HAP-1 (cell line): Measurements from ENCODE around the gene SPACA4.

Experiments
- DNase-seq, 2 experiments: peaks; one replicate each; pipeline ENCODE4 v3.0.0-alpha.2; 2016 to 2020; ENCODE audit warnings: low spot score in 2 of 2
- H3K27me3 ChIP-seq: fragments of 250-450 bp; sonication (Bioruptor Pico); 2 replicates; pipeline ENCODE4 v1.5.1; 2020; ENCODE audit warnings: low read depth, mild to moderate bottlenecking, moderate library complexity
- H3K36me3 ChIP-seq: fragments of 250-450 bp; sonication (Bioruptor Pico); replicated peaks from 2 replicates; pipeline ENCODE4 v1.5.1; 2020; ENCODE audit warnings: mild to moderate bottlenecking
- H3K4me1 ChIP-seq: fragments of 250-450 bp; sonication (Bioruptor Pico); 2 replicates; pipeline ENCODE4 v1.5.1; 2020; ENCODE audit warnings: mild to moderate bottlenecking
- H3K4me3 ChIP-seq: fragments of 250-450 bp; sonication (Bioruptor Pico); 2 replicates; pipeline ENCODE4 v1.5.1; 2020; ENCODE audit warnings: mild to moderate bottlenecking, moderate library complexity
- H3K9me3 ChIP-seq: fragments of 250-450 bp; sonication (Bioruptor Pico); 2 replicates; pipeline ENCODE4 v1.5.1; 2020; ENCODE audit warnings: mild to moderate bottlenecking, moderate library complexity
- in situ Hi-C: fragments of 300-500 bp; cut with MboI; formaldehyde crosslinking; loops from 3 replicates; pipeline ENCODE4 v1.14.3; 2020; ENCODE audit warnings: low sequenced_read_pairs, inconsistent platforms, mixed read lengths

SPACA4 gene

GRCh38 chr19:48618916-48619691 is 12.6 kb downstream of the SPACA4 start, which contains the start of the genes RPL18 and SPHK2:
Gene RPL18 (minus strand): TSS chr19:48619178. CDS start chr19:48619143, 35 bp downstream.
Gene SPHK2 (plus strand): TSS chr19:48619506. CDS start chr19:48620515, 1,009 bp downstream.
- peak within 1 kb of the TSS; percentile 96 for H3K4me3 ChIP-seq
- in situ Hi-C loops: no loop called here

GRCh38 chr19:48619692-48620585 is 13.4 kb downstream of the SPACA4 start:
- Histone ChIP-seq H3K27me3 (no peaks in the 10 kb centered on the region), H3K9me3 (no peaks in the 10 kb centered on the region), H3K4me3 (peak overlapping the region; percentile 96), H3K4me1 (peaks cover 30% of the 10 kb centered on the region), H3K36me3 (peaks cover 39% of the 10 kb centered on the region)
- no peak for DNase-seq
- in situ Hi-C loops: no loop called here

More at GRCh38 chr19:48618916-48619691, 12.6 kb downstream of the SPACA4 start, which contains the start of the genes RPL18 and SPHK2:
- Histone ChIP-seq H3K36me3 (peaks cover 44% of the 10 kb centered on the region), H3K4me1 (peaks cover 33% of the 10 kb centered on the region), H3K9me3 (no peaks in the 10 kb centered on the region), H3K27me3 (no peaks in the 10 kb centered on the region)
- DNase-seq: peak; percentile 97 to 98

GRCh38 chr19:48623556-48624066 is 17.1 kb downstream of the SPACA4 start:
- in situ Hi-C loops: no loop called here

GRCh38 chr19:48624067-48624594 is 17.6 kb downstream of the SPACA4 start:
- peaks cover 23% of the 10 kb centered on the region for H3K4me1 ChIP-seq
- peak; percentile 95 to 100 for DNase-seq
- in situ Hi-C loops: no loop called here

More at GRCh38 chr19:48623556-48624066, 17.1 kb downstream of the SPACA4 start:
- DNase-seq: no peak
- H3K27me3 ChIP-seq: no peaks in the 10 kb centered on the region
- peaks cover 23% of the 10 kb centered on the region for H3K4me1 ChIP-seq
- H3K9me3 ChIP-seq: no peaks in the 10 kb centered on the region
- peaks cover 6% of the 10 kb centered on the region for H3K36me3 ChIP-seq
- H3K4me3 ChIP-seq: peak overlapping the region; percentile 49

DNA sequence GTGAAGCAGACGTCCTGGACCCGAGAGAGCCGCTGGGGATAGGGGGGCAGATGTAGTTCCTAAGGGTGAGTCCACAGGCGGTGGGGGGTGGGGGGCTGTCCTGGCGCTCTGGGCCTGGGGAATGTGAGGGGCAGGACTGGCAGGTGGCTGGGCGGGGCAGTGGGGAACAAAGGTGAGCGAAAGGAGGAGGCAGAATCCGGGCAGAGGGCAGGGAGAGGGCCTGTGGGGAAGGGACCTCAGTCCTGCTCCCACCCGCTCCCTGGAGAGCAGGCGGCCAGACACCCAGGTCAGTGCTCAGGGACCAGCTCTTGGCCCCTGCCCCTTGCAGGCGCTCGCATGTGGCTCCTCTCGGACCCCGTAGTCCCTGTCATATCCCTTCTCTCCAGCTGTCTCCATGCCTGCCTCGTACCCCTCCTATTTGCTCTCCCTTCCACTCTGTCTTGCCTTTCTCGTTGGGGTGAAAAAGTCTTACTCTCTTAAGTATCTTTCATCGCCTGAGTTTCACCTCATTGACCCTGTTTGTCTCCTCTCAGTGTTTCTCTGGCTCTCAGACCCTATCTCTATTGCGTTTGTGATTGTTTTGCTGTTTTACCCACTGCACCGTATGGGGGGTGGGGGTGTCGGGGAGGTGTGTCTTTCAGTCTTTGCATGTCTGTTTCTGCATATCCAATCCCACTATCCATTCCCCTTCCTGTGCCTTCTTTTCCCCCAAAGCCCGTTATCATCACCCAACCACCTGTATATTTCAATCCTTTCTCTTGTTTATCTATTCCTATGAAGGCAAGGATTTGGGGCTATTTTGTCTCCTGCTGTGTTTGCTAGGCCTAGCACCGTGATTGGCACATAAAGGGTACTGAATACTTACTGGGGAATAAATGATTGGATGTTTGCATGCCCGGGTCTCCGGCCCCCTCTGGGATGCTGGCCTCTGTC is 18.5 kb downstream of the SPACA4 start:
- Histone ChIP-seq H3K27me3 (no peaks in the 10 kb centered on the region), H3K4me3 (peak overlapping the region; percentile 49), H3K36me3 (peaks cover 12% of the 10 kb centered on the region), H3K9me3 (no peaks in the 10 kb centered on the region), H3K4me1 (peaks cover 17% of the 10 kb centered on the region)
- in situ Hi-C loops: no loop called here
- DNase-seq: peak in 1 of 2 experiments; percentile 55

More at GRCh38 chr19:48624067-48624594, 17.6 kb downstream of the SPACA4 start:
- Histone ChIP-seq H3K36me3 (peaks cover 4% of the 10 kb centered on the region), H3K4me3 (peak overlapping the region; percentile 49), H3K27me3 (no peaks in the 10 kb centered on the region), H3K9me3 (no peaks in the 10 kb centered on the region)

- peaks cover 15% of the 10 kb centered on the region for H3K4me1 ChIP-seq
- in situ Hi-C loops: no loop called here
- H3K36me3 ChIP-seq: peaks cover 20% of the 10 kb centered on the region
- H3K9me3 ChIP-seq: no peaks in the 10 kb centered on the region
- no peaks in the 10 kb centered on the region for H3K27me3 ChIP-seq
- H3K4me3 ChIP-seq: no peak overlapping the region
- no peak for DNase-seq
Observed at GRCh38 chr19:48625891-48626327, 19.4 kb downstream of the SPACA4 start.

GRCh38 chr19:48627201-48627864 is 20.8 kb downstream of the SPACA4 start:
- in situ Hi-C loops: no loop called here

GRCh38 chr19:48627865-48628314 is 21.3 kb downstream of the SPACA4 start:
- DNase-seq: no peak
- H3K4me3 ChIP-seq: no peak overlapping the region
- in situ Hi-C loops: no loop called here
- no peaks in the 10 kb centered on the region for H3K9me3 ChIP-seq
- H3K27me3 ChIP-seq: no peaks in the 10 kb centered on the region
- peaks cover 15% of the 10 kb centered on the region for H3K4me1 ChIP-seq
- H3K36me3 ChIP-seq: peaks cover 36% of the 10 kb centered on the region

More at GRCh38 chr19:48627201-48627864, 20.8 kb downstream of the SPACA4 start:
- Histone ChIP-seq H3K4me1 (peaks cover 15% of the 10 kb centered on the region), H3K4me3 (no peak overlapping the region), H3K9me3 (no peaks in the 10 kb centered on the region), H3K27me3 (no peaks in the 10 kb centered on the region), H3K36me3 (peaks cover 30% of the 10 kb centered on the region)
- DNase-seq: no peak

DNA sequence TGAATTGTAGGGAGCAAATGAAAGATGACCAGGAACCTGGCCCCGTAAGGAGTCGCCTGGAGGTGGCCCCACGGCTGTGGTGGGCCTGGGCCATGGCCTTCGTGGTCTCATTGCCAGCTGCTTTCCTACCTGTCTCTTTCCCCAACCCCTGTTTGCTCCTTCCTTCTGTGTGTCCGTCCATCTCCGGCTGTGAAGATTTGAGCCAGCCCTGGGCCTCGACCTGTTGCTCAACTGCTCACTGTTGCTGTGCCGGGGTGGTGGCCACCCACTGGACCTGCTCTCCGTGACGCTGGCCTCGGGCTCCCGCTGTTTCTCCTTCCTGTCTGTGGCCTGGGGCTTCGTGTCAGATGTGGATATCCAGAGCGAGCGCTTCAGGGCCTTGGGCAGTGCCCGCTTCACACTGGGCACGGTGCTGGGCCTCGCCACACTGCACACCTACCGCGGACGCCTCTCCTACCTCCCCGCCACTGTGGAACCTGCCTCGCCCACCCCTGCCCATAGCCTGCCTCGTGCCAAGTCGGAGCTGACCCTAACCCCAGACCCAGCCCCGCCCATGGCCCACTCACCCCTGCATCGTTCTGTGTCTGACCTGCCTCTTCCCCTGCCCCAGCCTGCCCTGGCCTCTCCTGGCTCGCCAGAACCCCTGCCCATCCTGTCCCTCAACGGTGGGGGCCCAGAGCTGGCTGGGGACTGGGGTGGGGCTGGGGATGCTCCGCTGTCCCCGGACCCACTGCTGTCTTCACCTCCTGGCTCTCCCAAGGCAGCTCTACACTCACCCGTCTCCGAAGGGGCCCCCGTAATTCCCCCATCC is 22.1 kb downstream of the SPACA4 start:
- Histone ChIP-seq H3K36me3 (peaks cover 44% of the 10 kb centered on the region), H3K27me3 (no peaks in the 10 kb centered on the region), H3K4me1 (peaks cover 17% of the 10 kb centered on the region), H3K9me3 (no peaks in the 10 kb centered on the region), H3K4me3 (no peak overlapping the region)
- peak in 1 of 2 experiments; percentile 29 for DNase-seq
- in situ Hi-C loops: no loop called here

DNA sequence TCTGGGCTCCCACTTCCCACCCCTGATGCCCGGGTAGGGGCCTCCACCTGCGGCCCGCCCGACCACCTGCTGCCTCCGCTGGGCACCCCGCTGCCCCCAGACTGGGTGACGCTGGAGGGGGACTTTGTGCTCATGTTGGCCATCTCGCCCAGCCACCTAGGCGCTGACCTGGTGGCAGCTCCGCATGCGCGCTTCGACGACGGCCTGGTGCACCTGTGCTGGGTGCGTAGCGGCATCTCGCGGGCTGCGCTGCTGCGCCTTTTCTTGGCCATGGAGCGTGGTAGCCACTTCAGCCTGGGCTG is 22.7 kb downstream of the SPACA4 start:
- no peak for DNase-seq
- H3K36me3 ChIP-seq: peaks cover 45% of the 10 kb centered on the region
- H3K9me3 ChIP-seq: no peaks in the 10 kb centered on the region
- no peaks in the 10 kb centered on the region for H3K27me3 ChIP-seq
- no peak overlapping the region for H3K4me3 ChIP-seq
- H3K4me1 ChIP-seq: peaks cover 21% of the 10 kb centered on the region
- in situ Hi-C loops: no loop called here

DNA sequence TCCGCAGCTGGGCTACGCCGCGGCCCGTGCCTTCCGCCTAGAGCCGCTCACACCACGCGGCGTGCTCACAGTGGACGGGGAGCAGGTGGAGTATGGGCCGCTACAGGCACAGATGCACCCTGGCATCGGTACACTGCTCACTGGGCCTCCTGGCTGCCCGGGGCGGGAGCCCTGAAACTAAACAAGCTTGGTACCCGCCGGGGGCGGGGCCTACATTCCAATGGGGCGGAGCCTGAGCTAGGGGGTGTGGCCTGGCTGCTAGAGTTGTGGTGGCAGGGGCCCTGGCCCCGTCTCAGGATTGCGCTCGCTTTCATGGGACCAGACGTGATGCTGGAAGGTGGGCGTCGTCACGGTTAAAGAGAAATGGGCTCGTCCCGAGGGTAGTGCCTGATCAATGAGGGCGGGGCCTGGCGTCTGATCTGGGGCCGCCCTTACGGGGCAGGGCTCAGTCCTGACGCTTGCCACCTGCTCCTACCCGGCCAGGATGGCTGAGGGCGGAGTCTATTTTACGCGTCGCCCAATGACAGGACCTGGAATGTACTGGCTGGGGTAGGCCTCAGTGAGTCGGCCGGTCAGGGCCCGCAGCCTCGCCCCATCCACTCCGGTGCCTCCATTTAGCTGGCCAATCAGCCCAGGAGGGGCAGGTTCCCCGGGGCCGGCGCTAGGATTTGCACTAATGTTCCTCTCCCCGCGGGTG is 23.2 kb downstream of the SPACA4 start:
- Histone ChIP-seq H3K4me3 (no peak overlapping the region), H3K4me1 (peaks cover 22% of the 10 kb centered on the region), H3K27me3 (no peaks in the 10 kb centered on the region), H3K9me3 (no peaks in the 10 kb centered on the region), H3K36me3 (peaks cover 45% of the 10 kb centered on the region)
- in situ Hi-C loops: no loop called here
- DNase-seq: peak in 1 of 2 experiments; percentile 72
